ENCODE data around the gene ADAMTS15.

ADAMTS15 gene

GRCh38 chr11:130418210-130418609, 30.2 kb upstream of the ADAMTS15 start:
- Histone ChIP-seq H3K4me1 (ENCODE audit: control insufficient read depth, insufficient read depth, low read length, poor library complexity, severe bottlenecking) (no peaks in the 10 kb centered on the region), H3K4me3 (ENCODE audit: insufficient read depth, low read depth, low read length, poor library complexity, severe bottlenecking) (no peak overlapping the region), H3K36me3 (ENCODE audit: control insufficient read depth, insufficient read depth, low read length) (no peaks in the 10 kb centered on the region), H3K27ac (ENCODE audit: insufficient read depth, low read length, poor library complexity, severe bottlenecking) (no peak overlapping the region), H3K27me3 (replicated peaks; ENCODE audit: control insufficient read depth, insufficient read depth, low read length, poor library complexity, severe bottlenecking) (no peaks in the 10 kb centered on the region), H3K9me3 (ENCODE audit: control insufficient read depth, low read length) (no peaks in the 10 kb centered on the region)
- DNase-seq: no peak

- H3K27ac ChIP-seq (ENCODE audit: insufficient read depth, low read length, poor library complexity, severe bottlenecking): no peak overlapping the region
- DNase-seq: no peak
- H3K27me3 ChIP-seq (replicated peaks; ENCODE audit: control insufficient read depth, insufficient read depth, low read length, poor library complexity, severe bottlenecking): no peaks in the 10 kb centered on the region
- no peaks in the 10 kb centered on the region for H3K36me3 ChIP-seq (ENCODE audit: control insufficient read depth, insufficient read depth, low read length)
- no peaks in the 10 kb centered on the region for H3K4me1 ChIP-seq (ENCODE audit: control insufficient read depth, insufficient read depth, low read length, poor library complexity, severe bottlenecking)
- no peak overlapping the region for H3K4me3 ChIP-seq (ENCODE audit: insufficient read depth, low read depth, low read length, poor library complexity, severe bottlenecking)
- no peaks in the 10 kb centered on the region for H3K9me3 ChIP-seq (ENCODE audit: control insufficient read depth, low read length)
Measured at GRCh38 chr11:130418756-130419155, 29.7 kb upstream of the ADAMTS15 start.

- Histone ChIP-seq H3K4me1 (ENCODE audit: control insufficient read depth, insufficient read depth, low read length, poor library complexity, severe bottlenecking) (no peaks in the 10 kb centered on the region), H3K27ac (ENCODE audit: insufficient read depth, low read length, poor library complexity, severe bottlenecking) (no peak overlapping the region), H3K4me3 (ENCODE audit: insufficient read depth, low read depth, low read length, poor library complexity, severe bottlenecking) (no peak overlapping the region), H3K36me3 (ENCODE audit: control insufficient read depth, insufficient read depth, low read length) (no peaks in the 10 kb centered on the region), H3K27me3 (replicated peaks; ENCODE audit: control insufficient read depth, insufficient read depth, low read length, poor library complexity, severe bottlenecking) (peaks cover 6% of the 10 kb centered on the region), H3K9me3 (ENCODE audit: control insufficient read depth, low read length) (no peaks in the 10 kb centered on the region)
- no peak for DNase-seq
Measured at GRCh38 chr11:130420478-130421198, 27.8 kb upstream of the ADAMTS15 start.

GRCh38 chr11:130421199-130421585, 27.3 kb upstream of the ADAMTS15 start:
- Histone ChIP-seq H3K27ac (ENCODE audit: insufficient read depth, low read length, poor library complexity, severe bottlenecking) (no peak overlapping the region), H3K9me3 (ENCODE audit: control insufficient read depth, low read length) (no peaks in the 10 kb centered on the region), H3K4me3 (ENCODE audit: insufficient read depth, low read depth, low read length, poor library complexity, severe bottlenecking) (no peak overlapping the region), H3K4me1 (ENCODE audit: control insufficient read depth, insufficient read depth, low read length, poor library complexity, severe bottlenecking) (no peaks in the 10 kb centered on the region), H3K36me3 (ENCODE audit: control insufficient read depth, insufficient read depth, low read length) (no peaks in the 10 kb centered on the region), H3K27me3 (replicated peaks; ENCODE audit: control insufficient read depth, insufficient read depth, low read length, poor library complexity, severe bottlenecking) (peaks cover 7% of the 10 kb centered on the region)
- DNase-seq: no peak

GRCh38 chr11:130421697-130422096, 26.7 kb upstream of the ADAMTS15 start:
- Histone ChIP-seq H3K27ac (ENCODE audit: insufficient read depth, low read length, poor library complexity, severe bottlenecking) (no peak overlapping the region), H3K4me3 (ENCODE audit: insufficient read depth, low read depth, low read length, poor library complexity, severe bottlenecking) (no peak overlapping the region), H3K4me1 (ENCODE audit: control insufficient read depth, insufficient read depth, low read length, poor library complexity, severe bottlenecking) (no peaks in the 10 kb centered on the region), H3K9me3 (ENCODE audit: control insufficient read depth, low read length) (no peaks in the 10 kb centered on the region), H3K36me3 (ENCODE audit: control insufficient read depth, insufficient read depth, low read length) (no peaks in the 10 kb centered on the region), H3K27me3 (replicated peaks; ENCODE audit: control insufficient read depth, insufficient read depth, low read length, poor library complexity, severe bottlenecking) (peaks cover 12% of the 10 kb centered on the region)
- no peak for DNase-seq

- H3K27me3 ChIP-seq (replicated peaks; ENCODE audit: control insufficient read depth, insufficient read depth, low read length, poor library complexity, severe bottlenecking): peaks cover 14% of the 10 kb centered on the region
- no peaks in the 10 kb centered on the region for H3K4me1 ChIP-seq (ENCODE audit: control insufficient read depth, insufficient read depth, low read length, poor library complexity, severe bottlenecking)
- no peak for DNase-seq
Measured at GRCh38 chr11:130422251-130422995, 26.0 kb upstream of the ADAMTS15 start.

GRCh38 chr11:130423541-130424142, 24.8 kb upstream of the ADAMTS15 start:
- peaks cover 18% of the 10 kb centered on the region for H3K27me3 ChIP-seq (replicated peaks; ENCODE audit: control insufficient read depth, insufficient read depth, low read length, poor library complexity, severe bottlenecking)
- no peaks in the 10 kb centered on the region for H3K36me3 ChIP-seq (ENCODE audit: control insufficient read depth, insufficient read depth, low read length)

More at GRCh38 chr11:130422251-130422995, 26.0 kb upstream of the ADAMTS15 start:
- Histone ChIP-seq H3K4me3 (ENCODE audit: insufficient read depth, low read depth, low read length, poor library complexity, severe bottlenecking) (no peak overlapping the region), H3K9me3 (ENCODE audit: control insufficient read depth, low read length) (no peaks in the 10 kb centered on the region), H3K36me3 (ENCODE audit: control insufficient read depth, insufficient read depth, low read length) (no peaks in the 10 kb centered on the region), H3K27ac (ENCODE audit: insufficient read depth, low read length, poor library complexity, severe bottlenecking) (no peak overlapping the region)

GRCh38 chr11:130424613-130425140, 23.8 kb upstream of the ADAMTS15 start:
- no peaks in the 10 kb centered on the region for H3K9me3 ChIP-seq (ENCODE audit: control insufficient read depth, low read length)
- H3K36me3 ChIP-seq (ENCODE audit: control insufficient read depth, insufficient read depth, low read length): no peaks in the 10 kb centered on the region
- no peak overlapping the region for H3K27ac ChIP-seq (ENCODE audit: insufficient read depth, low read length, poor library complexity, severe bottlenecking)
- peaks cover 23% of the 10 kb centered on the region for H3K27me3 ChIP-seq (replicated peaks; ENCODE audit: control insufficient read depth, insufficient read depth, low read length, poor library complexity, severe bottlenecking)
- no peak for DNase-seq
- H3K4me1 ChIP-seq (ENCODE audit: control insufficient read depth, insufficient read depth, low read length, poor library complexity, severe bottlenecking): peaks cover 7% of the 10 kb centered on the region
- no peak overlapping the region for H3K4me3 ChIP-seq (ENCODE audit: insufficient read depth, low read depth, low read length, poor library complexity, severe bottlenecking)

More at GRCh38 chr11:130423541-130424142, 24.8 kb upstream of the ADAMTS15 start:
- Histone ChIP-seq H3K9me3 (ENCODE audit: control insufficient read depth, low read length) (no peaks in the 10 kb centered on the region), H3K27ac (ENCODE audit: insufficient read depth, low read length, poor library complexity, severe bottlenecking) (no peak overlapping the region), H3K4me3 (ENCODE audit: insufficient read depth, low read depth, low read length, poor library complexity, severe bottlenecking) (no peak overlapping the region), H3K4me1 (ENCODE audit: control insufficient read depth, insufficient read depth, low read length, poor library complexity, severe bottlenecking) (peaks cover 6% of the 10 kb centered on the region)
- no peak for DNase-seq

GRCh38 chr11:130425156-130425555, 23.3 kb upstream of the ADAMTS15 start:
- no peaks in the 10 kb centered on the region for H3K36me3 ChIP-seq (ENCODE audit: control insufficient read depth, insufficient read depth, low read length)
- H3K27me3 ChIP-seq (replicated peaks; ENCODE audit: control insufficient read depth, insufficient read depth, low read length, poor library complexity, severe bottlenecking): peaks cover 28% of the 10 kb centered on the region
- no peak for DNase-seq
- no peak overlapping the region for H3K4me3 ChIP-seq (ENCODE audit: insufficient read depth, low read depth, low read length, poor library complexity, severe bottlenecking)
- peaks cover 7% of the 10 kb centered on the region for H3K4me1 ChIP-seq (ENCODE audit: control insufficient read depth, insufficient read depth, low read length, poor library complexity, severe bottlenecking)
- no peak overlapping the region for H3K27ac ChIP-seq (ENCODE audit: insufficient read depth, low read length, poor library complexity, severe bottlenecking)
- H3K9me3 ChIP-seq (ENCODE audit: control insufficient read depth, low read length): no peaks in the 10 kb centered on the region
